ENCODE measurements around the gene METRN. TPM values are rescaled to one million over a fixed set of nuclear protein-coding genes. Genes with fewer than 3 reads are reported as not detected.

METRN gene
- total and polyA plus RNA-seq, 2 of the 4 experiments (the other 2 are of a cell fraction): 6.1 to 48.2 TPM

GRCh38 chr16:676565-676902 lies 38.4 kb upstream of the METRN start:
- Histone ChIP-seq H4K5ac (ENCODE audit: low read depth, low read length) (no peak overlapping the region), H3K27ac (ENCODE audit: insufficient read depth, low read length) (no peak overlapping the region), H3K9me1 (ENCODE audit: insufficient read depth, low read length) (peaks cover 9% of the 10 kb centered on the region; the same call in 1 of the 2 replicates), H3K18ac (ENCODE audit: low read depth, low read length) (no peak overlapping the region), H4K8ac (ENCODE audit: low read depth in 2 of 2, low read length in 2 of 2) (no peak overlapping the region), H3K27me3 (ENCODE audit: control insufficient read depth, insufficient read depth, low read length) (no peaks in the 10 kb centered on the region), H2AK9ac (replicated peaks; ENCODE audit: low read depth, low read length, poor library complexity) (peak overlapping the region; percentile 78), H3K4ac (ENCODE audit: low read depth, low read length) (no peak overlapping the region), H2BK120ac (ENCODE audit: low read depth, low read length) (no peak overlapping the region), H2BK5ac (ENCODE audit: low read depth, low read length, poor library complexity, severe bottlenecking) (no peak overlapping the region), H2AFZ (replicated peaks; ENCODE audit: low read length, poor library complexity) (no peak overlapping the region), H3K9ac (ENCODE audit: low read depth, low read length) (no peak overlapping the region), H3K23ac (ENCODE audit: low read depth, low read length) (no peak overlapping the region), H2BK20ac (ENCODE audit: low read depth, low read length) (no peak overlapping the region), H3K56ac (ENCODE audit: extremely low read depth, insufficient read depth, low read length) (no peak overlapping the region), H3K79me1 (ENCODE audit: low read depth in 1 of 2, low read length in 2 of 2) (peaks cover 0 to 27% of the 10 kb centered on the region in 2 experiments; a peak in 2 of 4 replicates), H3K4me1 (ENCODE audit: control insufficient read depth, insufficient read depth, low read length) (peaks cover 15% of the 10 kb centered on the region), H3K9me3 (ENCODE audit: control insufficient read depth, insufficient read depth, low read length) (no peaks in the 10 kb centered on the region), H3K36me3 (ENCODE audit: control insufficient read depth, insufficient read depth, low read length) (peaks cover 28% of the 10 kb centered on the region), H2BK15ac (ENCODE audit: low read depth, low read length) (no peak overlapping the region), H3K4me2 (ENCODE audit: low read depth, low read length) (no peak overlapping the region), H3K4me3 (ENCODE audit: insufficient read depth, low read depth, low read length) (no peak overlapping the region), H4K20me1 (ENCODE audit: insufficient read depth, low read length) (peaks cover 29% of the 10 kb centered on the region), H3K14ac (replicated peaks; ENCODE audit: low read depth, low read length) (no peak overlapping the region), H4K91ac (ENCODE audit: insufficient read depth, low read depth, low read length) (no peak overlapping the region), H2AK5ac (ENCODE audit: low read depth, low read length) (no peak overlapping the region)
- no peak for TF ChIP-seq POLR2A (IDR thresholded peaks at IDR 0.05; ENCODE audit: low read depth, low read length)
- no peak for TF ChIP-seq BHLHE40 (IDR thresholded peaks at IDR 0.05; ENCODE audit: low read depth, low read length)
- TF ChIP-seq MXI1 (IDR thresholded peaks at IDR 0.05; ENCODE audit: borderline replicate concordance, low read depth, low read length): no peak
- TF ChIP-seq FOS (IDR thresholded peaks at IDR 0.05; ENCODE audit: low read depth, low read length): no peak
- 91% methylated on average over 15 of the region's 21 CpGs; no CpG with 5 or more reads in 1 of the 2 experiments for WGBS, 2 experiments (ENCODE audit: extremely low coverage in 2 of 2, insufficient read length in 1 of 2)
- ChIA-PET CTCF (no interaction called here), POLR2A (ENCODE audit: unreplicated experiment) (no interaction called here)
- dilution Hi-C loops (cut with HindIII; ENCODE audit: low sequenced_read_pairs, unreplicated experiment): no loop called here
- ATAC-seq (ENCODE audit: low read depth) (no peak), DNase-seq (no peak)
- BruUV-seq (replicated peaks): no TSS peak
- intact Hi-C loops (cut with micrococcal nuclease): no loop called here
- in situ Hi-C loops (cut with MboI; ENCODE audit: low sequenced_read_pairs): no loop called here
